Osteoblast (primary cell): ENCODE results near the gene POLR2F. TPM values are rescaled to one million over a fixed set of nuclear protein-coding genes. Genes with fewer than 3 reads are reported as not detected.

Experiments used
- DNase-seq: peaks from one replicate; pipeline ENCODE4 v3.0.0; 2011; ENCODE audit warnings: low spot score, mixed read lengths; ENCODE audit not compliant: insufficient read length; ENCODE audit errors: missing footprints
- H2AFZ ChIP-seq: 2 replicates; pipeline ENCODE4 v1.6.0; 2011; ENCODE audit warnings: mild to moderate bottlenecking, low read length
- H3K27ac ChIP-seq: 2 replicates; pipeline ENCODE4 v1.5.1; 2011; ENCODE audit warnings: mild to moderate bottlenecking, low read depth, low read length, moderate library complexity
- H3K27me3 ChIP-seq: 2 replicates; pipeline ENCODE4 v1.6.0; 2012; ENCODE audit warnings: mild to moderate bottlenecking, control low read depth, inconsistent platforms, low read length, moderate library complexity; ENCODE audit not compliant: insufficient read depth
- H3K36me3 ChIP-seq: 2 replicates; pipeline ENCODE4 v1.5.1; 2011; ENCODE audit warnings: mild to moderate bottlenecking, low read length, control low read depth, moderate library complexity; ENCODE audit not compliant: insufficient read depth
- H3K4me1 ChIP-seq: 2 replicates; pipeline ENCODE4 v1.5.1; 2011; ENCODE audit warnings: mild to moderate bottlenecking, low read length, control low read depth, moderate library complexity; ENCODE audit not compliant: insufficient read depth
- H3K4me2 ChIP-seq: 2 replicates; pipeline ENCODE4 v1.6.0; 2011; ENCODE audit warnings: mild to moderate bottlenecking, low read length; ENCODE audit not compliant: insufficient read depth
- H3K4me3 ChIP-seq: fragments of 200-600 bp; sonication (generic); 3 replicates; pipeline ENCODE4 v1.5.1; 2012; ENCODE audit warnings: mild to moderate bottlenecking, low read length, inconsistent platforms; ENCODE audit not compliant: insufficient read depth
- H3K79me2 ChIP-seq: 2 replicates; pipeline ENCODE4 v1.6.0; 2012; ENCODE audit warnings: mild to moderate bottlenecking, low read length, control low read depth, inconsistent platforms; ENCODE audit not compliant: insufficient read depth
- H3K9me3 ChIP-seq: 2 replicates; pipeline ENCODE4 v1.5.1; 2011; ENCODE audit warnings: low read depth, low read length, control low read depth
- H4K20me1 ChIP-seq: 2 replicates; pipeline ENCODE4 v1.6.0; 2012; ENCODE audit warnings: mild to moderate bottlenecking, low read length, control low read depth; ENCODE audit not compliant: insufficient read depth
- CTCF ChIP-seq: IDR thresholded peaks from 2 replicates; pipeline ENCODE4 v1.5.1; 2011; ENCODE audit warnings: mild to moderate bottlenecking, low read depth, low read length, moderate library complexity; ENCODE audit errors: extremely low read depth
- total RNA-seq: library from RNA; depleted of rRNA; stranded (reverse); fragments of >200 nt; gene quantifications from 2 replicates; pipeline ENCODE4 v1.2.3, GENCODE V29; 2012

The POLR2F gene
- total RNA-seq, 1 donor, result 14.8 TPM

DNA sequence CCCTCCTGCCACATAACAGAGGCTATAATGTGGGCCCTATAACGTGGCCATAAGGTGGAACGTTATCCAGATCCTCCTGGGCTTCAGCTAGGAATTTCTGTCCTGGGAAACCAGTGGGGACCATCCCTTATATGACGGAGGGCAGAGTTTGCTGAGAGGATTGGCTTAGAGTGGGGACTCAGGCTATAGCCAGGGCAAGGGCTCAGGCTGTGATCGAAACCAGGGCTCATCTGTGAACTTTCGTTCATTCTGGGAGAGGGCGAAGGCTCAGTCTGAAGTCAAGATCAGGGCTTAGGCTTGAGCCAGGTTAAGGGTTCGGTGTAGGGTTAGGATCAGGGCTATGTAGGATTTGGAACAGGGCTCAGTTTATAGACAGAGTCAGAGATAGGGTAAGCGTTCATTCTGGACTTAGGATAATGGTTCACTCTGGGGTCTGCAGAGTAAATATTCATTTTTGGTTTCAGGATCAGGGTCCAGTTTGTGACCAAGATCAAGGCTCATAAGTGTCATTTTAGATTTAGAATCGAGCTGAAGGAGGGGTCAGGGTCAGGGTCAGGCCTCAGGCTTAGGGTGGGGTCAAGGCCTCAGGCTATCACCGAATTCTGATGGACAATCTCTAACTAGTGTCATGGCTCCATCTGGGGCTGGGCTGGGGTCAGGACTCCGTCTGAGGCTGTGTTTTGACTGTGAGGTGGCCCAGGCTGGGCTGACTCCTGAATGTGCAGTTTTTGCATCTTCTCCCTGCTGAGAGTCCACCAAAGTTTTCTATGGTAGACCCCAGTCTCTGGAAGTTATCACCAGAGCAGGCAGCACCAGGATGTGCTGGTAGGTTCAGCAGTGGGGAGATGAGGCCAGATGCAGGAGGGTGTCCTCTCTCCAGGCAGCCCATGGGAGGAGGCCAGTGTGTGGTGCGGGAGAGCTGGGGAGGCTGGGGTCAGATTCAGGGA lies 64.7 kb downstream of the POLR2F start:
- Histone ChIP-seq H3K79me2 (no peaks in the 10 kb centered on the region), H3K27me3 (peaks cover 5% of the 10 kb centered on the region), H3K4me1 (peaks cover 7% of the 10 kb centered on the region), H3K4me3 (no peak overlapping the region), H2AFZ (no peak overlapping the region), H3K9me3 (no peaks in the 10 kb centered on the region), H3K4me2 (no peak overlapping the region), H4K20me1 (no peaks in the 10 kb centered on the region), H3K27ac (no peak overlapping the region), H3K36me3 (no peaks in the 10 kb centered on the region)
- TF ChIP-seq CTCF, result no peak
- DNase-seq, result peak; percentile 60

Other genes with a start within 250 kb of the POLR2F start
- gene GCAT, start 145.8 kb upstream of the POLR2F start, total RNA-seq, result 25.9 and 26.8 TPM in 2 replicates
- not detected in 2 replicates for gene GALR3, start 130.3 kb upstream of the POLR2F start, total RNA-seq
- gene ANKRD54, start 109.4 kb upstream of the POLR2F start, total RNA-seq, result 20.6 and 23.9 TPM in 2 replicates
- gene EIF3L, start 104.3 kb upstream of the POLR2F start, total RNA-seq, result 280 and 330 TPM in 2 replicates
- gene MICALL1, start 47.4 kb upstream of the POLR2F start, total RNA-seq, result 29.5 and 36.9 TPM in 2 replicates
- gene C22orf23, start 98 bp upstream of the POLR2F start, total RNA-seq, result 0.29 and 0.72 TPM in 2 replicates
- gene SOX10, start 30.9 kb downstream of the POLR2F start, total RNA-seq, result not detected in 2 replicates
- 14.4 and 15.6 TPM in 2 replicates for gene PICK1, start 103.7 kb downstream of the POLR2F start, total RNA-seq
- gene SLC16A8, start 130.5 kb downstream of the POLR2F start, total RNA-seq, result not detected in 2 replicates
- 0.88 and 1.1 TPM in 2 replicates for gene BAIAP2L2, start 157.0 kb downstream of the POLR2F start, total RNA-seq
- gene PLA2G6, start 228.1 kb downstream of the POLR2F start, total RNA-seq, result 12.3 and 17.7 TPM in 2 replicates
- gene MAFF, start 248.3 kb downstream of the POLR2F start, total RNA-seq, result 16.5 and 22.4 TPM in 2 replicates